Stimulated activated CD4-positive, alpha-beta T cell treated with anti-CD3 and anti-CD28 coated beads, TNF-alpha, amount 100 ng/mL, for 48 hours (primary cell): ENCODE measurements around the gene CDYL.

Experiments used
- DNase-seq, 3 donors: peaks; one replicate each; pipeline ENCODE4 v3.0.0-alpha.2; 2020; ENCODE audit warnings: low read depth in 3 of 3

CDYL gene

DNA sequence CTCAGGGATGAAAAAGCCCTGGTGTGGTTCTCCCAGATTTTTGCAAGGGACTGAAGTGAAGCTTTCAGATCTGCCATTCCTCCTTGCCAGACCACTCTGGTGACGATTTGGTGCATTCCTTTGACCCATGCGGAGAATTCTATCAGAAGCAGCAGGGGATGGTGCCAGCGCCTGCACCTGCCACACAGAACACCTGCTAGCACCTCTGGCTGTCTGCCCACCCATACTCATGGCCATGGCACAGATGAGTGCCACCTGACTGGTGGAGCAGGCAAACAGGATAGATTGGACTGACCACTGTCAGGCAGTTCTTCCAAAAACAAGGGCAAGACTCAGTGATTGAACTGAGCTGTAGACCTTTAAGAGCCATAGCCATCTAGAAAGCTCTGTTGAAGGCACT, 107.1 kb downstream of the CDYL start:
- no peak for DNase-seq

GRCh38 chr6:4884646-4885340, 108.6 kb downstream of the CDYL start:
- no peak for DNase-seq

DNA sequence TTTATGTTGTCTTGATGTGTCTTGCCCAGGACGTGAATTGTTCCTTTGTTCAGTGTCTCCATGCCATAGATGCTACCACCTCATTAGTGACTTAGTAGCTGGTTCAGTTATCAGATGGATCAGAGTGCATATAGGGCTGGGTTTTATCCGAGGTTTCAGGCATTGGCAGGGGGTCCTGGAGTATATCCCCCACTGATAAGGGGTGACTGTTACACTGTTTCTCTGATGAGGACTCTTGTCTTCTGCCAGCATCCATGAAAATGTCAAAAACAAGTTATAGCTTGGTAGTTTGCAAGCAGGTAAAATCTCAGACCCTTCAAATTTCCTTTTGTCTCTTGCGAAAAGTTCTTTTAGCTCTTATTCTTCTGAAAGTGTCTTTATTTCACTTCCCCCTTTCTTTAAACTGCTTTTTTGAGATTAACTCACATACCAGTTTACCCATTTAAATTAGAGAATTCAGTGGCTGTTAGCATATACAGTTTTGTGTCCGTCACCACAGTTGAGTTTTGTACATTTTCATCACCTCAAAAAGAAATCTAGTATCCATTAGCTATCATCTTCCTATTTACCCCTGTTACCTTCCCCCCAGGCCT, 109.2 kb downstream of the CDYL start:
- DNase-seq: no peak

DNA sequence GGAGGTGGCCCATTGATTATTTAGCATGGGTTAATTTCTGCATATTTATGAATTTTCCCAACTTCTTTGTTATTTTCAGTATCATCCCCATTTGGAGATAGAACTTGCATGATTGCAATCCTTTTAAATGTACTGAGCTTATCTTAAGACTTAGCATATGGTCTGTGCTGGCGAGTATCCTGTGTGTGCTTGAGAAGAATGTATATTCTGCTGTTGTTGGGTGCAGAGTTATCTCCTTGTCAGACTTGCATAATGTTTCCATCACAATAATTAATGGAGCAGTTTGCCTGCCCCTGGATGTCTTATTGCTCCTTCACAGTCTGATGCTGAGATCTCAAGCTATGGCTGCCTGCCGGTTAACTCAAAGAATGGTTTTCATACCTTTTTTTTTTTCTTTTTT, 112.6 kb downstream of the CDYL start:
- no peak for DNase-seq

DNA sequence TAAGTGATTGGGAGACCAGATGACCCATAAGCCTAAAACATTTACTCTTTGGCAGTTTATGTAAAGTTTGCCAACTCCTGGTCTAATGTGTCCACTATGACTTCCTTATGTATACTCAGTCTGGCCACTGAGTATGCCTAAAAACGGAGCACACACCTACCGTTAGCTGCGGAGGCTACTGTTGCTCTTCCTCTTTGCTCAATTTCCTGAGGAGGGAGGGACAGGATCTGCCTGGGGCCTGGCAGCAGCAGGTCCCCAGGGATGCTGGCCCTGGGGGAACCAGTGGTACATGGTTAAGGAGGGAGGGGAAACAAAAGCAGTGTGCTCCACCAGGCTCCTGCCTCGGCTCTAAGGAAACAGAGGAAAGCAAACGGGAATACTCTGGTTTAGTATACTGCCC, 113.5 kb downstream of the CDYL start:
- no peak for DNase-seq

- no peak for DNase-seq
Observed at GRCh38 chr6:4890191-4890590, 114.0 kb downstream of the CDYL start.

GRCh38 chr6:4890627-4891026, 114.4 kb downstream of the CDYL start:
- no peak for DNase-seq

DNA sequence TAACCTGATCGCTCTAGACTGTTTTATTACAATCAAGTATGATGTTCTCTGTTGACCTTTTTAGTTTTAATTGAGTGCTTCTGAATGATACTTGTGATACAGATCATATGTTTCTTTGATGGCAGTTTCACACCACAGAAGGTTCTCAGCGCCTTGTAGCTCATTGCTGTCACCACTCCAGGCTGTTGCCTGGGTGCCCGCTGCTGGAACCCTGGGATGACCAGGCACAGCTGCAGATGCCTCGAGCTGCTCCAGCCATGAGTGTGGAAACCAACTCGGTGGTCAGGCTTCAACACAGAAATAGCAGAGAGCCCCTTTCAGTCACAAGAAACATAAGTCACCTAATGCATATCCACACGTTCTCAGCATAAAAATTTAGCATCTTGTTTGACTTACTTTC, 114.9 kb downstream of the CDYL start:
- DNase-seq: no peak

DNA sequence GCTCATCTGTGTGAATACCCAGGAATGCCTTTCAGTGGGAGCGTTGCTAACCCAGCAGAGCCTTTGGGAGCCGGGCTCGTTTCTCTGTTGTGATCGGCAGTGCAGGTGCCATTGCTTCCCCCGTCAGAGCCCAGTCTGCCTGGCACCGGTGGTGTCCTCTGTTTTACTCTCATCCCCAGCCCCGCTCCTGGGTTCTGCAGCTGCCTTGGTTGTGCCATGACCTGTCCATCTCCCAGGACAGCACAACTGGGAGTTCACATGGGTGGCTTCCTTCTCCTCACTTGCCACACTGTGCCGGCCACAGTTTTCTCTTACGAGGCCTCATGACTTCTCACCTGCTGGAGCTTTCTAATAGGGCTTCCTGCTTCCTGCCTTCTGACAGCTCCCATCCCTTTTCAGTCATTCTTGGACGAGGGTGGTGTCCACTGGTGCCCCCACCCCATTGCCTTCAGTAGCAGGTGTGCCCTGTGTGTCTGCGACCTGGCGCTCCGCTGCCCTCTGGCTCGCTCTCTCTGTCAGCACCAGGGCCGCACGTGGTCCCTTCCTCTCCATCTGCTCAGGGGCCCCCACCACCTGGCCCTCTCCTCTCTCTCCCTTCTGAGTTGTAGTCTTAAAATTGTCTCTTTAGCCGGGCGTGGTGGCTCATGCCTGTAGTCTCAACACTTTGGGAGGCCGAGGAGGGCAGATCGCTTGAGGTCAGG, 116.7 kb downstream of the CDYL start:
- no peak for DNase-seq

DNA sequence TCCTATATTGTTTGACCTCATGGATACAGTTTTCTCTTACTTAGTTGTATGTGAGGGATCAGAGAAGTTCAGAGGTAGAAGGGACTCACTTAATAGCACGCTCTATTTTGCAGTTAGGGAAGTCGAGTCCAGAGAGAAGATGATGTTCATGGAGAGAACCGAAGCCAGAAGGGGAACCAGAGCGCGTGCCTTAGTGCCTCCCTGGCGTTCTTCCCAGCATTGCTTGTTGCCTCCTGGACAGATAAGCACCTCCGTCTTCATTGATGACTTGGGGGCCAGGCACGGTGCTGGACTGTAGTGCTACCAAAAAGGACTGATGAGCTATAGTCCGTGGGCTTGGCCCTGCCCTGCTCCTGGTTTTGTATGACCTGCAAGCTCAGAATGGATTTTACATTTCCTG, 117.8 kb downstream of the CDYL start:
- no peak for DNase-seq

DNA sequence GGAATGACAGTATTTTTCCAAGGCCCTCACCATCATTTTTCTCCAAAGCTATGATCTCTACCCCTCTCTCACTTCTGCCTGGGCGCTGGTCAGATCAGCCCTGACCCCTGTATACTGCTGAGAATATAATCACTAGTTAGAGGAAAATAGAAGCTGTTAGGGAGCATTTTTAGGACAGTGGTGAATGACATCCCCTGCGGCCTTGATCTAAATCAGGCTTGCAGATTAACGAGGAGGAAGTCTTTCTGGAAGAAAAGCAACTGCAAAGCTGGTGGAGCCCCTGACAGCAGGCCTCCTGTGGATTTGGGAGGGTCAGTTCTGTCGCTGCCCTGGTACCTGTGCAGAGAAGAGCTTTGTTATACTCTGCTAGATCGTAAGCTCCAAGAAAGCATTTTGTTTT, 119.8 kb downstream of the CDYL start:
- DNase-seq: no peak

DNA sequence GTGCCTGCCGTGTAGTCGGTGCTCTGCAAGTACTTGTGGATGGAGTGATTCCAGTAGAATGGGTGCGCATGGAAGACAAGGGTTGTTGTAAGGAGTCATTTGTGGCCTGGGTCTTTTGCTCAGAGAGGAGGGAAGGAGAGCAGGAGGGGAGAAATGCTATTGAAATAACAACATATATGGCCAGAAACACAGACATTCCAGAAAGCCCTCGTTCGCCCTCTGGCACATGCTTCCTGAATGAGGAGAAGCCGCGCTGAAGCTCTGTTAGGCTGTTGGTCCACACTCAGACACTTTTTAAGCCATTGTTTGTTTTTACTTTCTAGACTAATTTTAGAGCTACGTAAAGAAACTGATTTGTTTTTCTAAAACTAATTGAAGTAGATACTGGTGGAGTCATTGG, 120.2 kb downstream of the CDYL start:
- no peak for DNase-seq

- no peak for DNase-seq
Observed at GRCh38 chr6:4899249-4900034, 123.2 kb downstream of the CDYL start.

DNA sequence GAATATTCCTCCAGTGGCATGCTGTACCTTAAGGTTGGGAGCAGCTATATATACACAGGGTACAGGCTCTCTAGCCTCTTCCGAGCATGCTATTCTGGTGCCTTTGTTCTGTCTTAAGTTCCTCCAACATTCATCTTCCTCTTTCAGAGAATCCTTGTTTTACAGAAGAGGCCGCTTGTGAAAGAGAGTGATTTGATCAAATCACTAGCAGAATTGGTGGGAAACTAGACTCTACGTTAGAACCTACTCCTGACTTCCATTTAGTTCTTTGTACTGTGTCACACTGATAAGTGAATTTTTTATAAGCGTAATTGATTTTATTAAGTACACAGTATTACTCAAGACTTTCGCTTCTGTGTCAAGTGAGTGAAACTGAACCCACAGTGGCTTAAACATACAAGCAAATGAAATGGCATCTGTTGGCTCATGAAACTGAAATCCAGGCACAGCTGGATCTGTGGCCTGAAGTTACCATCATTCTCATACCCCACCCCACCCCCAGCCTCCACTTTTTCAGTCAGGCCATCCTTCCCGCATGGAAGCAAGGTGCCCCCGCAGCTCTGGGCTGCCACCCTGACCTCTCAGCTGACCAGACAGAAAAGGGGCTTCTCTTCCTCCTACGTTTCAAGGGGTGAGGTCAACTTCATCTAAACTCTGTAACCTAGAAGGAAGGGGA, 125.3 kb downstream of the CDYL start:
- no peak for DNase-seq

DNA sequence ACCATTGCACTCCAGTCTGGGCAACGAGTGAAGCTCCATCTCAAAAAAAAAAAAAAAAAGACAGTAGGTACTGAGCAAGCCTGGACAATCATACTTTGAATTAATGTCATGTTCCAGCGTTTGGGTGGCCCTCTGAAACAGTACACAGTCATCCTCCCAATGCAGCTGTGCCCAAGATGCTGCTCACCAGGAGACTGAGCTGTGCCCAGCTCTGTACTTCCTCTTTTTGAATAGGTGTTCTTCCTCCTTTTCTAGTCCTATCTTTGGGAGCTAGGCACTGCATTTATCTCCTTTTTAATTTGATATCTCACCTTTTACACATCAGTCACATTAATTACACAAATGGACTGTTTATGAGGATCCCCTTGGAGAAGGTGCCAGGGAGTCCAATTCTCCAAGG, 126.2 kb downstream of the CDYL start:
- no peak for DNase-seq

DNA sequence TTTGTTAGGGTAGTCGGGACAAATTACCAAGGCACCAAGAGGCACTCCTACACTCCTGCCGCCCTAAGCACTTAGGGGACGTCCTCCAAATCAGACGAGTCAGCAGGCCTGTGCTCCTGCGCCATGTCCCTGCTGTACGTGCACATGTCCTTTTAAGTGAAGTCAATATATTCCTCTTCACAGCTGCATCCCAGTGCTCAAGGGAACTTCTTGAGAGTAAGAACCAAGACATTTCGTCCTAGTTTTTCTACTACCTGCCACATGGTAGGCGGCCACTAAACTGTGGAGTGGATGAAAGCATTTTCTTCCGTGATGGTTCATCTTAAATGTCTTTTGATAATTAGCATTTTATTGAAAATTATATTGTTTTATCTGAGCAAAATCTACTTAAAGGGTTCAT, 126.9 kb downstream of the CDYL start:
- no peak for DNase-seq

GRCh38 chr6:4903751-4904370, 127.7 kb downstream of the CDYL start:
- no peak for DNase-seq

DNA sequence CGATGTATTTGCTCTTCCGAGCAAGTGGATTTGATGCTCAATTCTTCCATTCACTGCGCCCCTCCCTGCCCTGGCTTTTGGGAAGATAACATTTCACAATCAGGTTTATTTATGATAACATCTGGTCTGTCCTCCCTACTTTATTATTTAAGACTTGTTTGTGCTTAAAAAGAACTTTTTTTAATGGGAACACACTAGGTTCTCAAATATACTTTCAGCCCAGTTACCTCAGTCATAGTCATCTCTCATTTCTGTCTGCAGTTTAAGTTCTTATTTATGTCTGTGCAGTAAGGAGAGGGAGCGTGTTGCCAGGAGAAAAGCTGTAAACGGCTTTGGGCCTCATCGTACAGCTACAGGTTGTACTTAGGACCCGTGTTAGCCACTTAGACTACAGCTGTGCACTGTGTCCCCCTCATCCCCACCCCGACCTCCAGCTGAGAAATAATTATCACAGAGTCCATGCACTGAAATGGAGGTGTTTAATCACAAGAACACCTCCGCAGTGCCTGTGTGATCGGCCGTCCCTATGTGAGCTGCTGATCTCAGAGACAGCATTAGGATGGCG, 128.3 kb downstream of the CDYL start:
- no peak for DNase-seq

DNA sequence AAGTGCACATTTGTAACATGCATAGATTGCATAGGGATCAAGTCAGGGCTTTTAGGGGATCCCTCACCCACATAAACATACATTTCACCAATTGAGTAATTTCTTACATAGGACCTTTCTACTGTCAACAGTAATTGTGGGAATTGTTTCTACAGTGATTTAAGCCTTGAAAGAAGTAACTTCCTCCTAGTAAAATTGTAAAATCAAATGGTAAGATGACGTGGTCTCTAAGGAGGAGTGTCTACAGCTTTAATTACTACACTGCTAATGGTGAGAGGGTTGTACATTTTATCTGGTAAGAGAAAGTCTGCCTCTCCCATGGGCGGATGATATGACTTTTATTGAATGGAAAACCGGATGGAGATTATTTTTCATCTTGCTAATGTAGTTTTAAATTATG, 129.6 kb downstream of the CDYL start:
- DNase-seq: no peak

GRCh38 chr6:4906293-4907276, 130.4 kb downstream of the CDYL start:
- no peak for DNase-seq
